ENCODE data around the gene ZMIZ1.
A peak's percentile ranks its signal among the peaks of the same experiment; 100 is the strongest.

Gene ZMIZ1

DNA sequence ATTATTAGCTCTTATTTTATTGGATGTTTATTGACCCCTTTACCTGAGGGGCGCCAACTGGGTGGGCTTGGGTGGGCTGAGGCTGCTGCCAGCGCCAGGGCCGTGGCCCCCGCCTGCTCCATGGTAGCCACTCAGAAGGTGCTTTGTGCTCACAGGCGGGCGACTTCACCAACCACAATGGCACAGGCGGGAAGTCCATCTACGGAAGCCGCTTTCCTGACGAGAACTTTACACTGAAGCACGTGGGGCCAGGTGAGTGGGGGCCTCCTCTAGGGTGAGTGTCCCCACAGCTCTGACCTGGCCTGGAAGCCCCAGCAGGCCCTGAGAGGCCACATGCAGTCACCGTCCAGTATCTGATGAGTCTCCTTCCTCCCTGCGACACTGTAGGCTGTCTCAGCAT is 282.6 kb downstream of the ZMIZ1 start:
- TF ChIP-seq EZH2phosphoT487 (IDR thresholded peaks at IDR 0.05; ENCODE audit: borderline replicate concordance): no peak
- TF ChIP-seq, protein P1, sequence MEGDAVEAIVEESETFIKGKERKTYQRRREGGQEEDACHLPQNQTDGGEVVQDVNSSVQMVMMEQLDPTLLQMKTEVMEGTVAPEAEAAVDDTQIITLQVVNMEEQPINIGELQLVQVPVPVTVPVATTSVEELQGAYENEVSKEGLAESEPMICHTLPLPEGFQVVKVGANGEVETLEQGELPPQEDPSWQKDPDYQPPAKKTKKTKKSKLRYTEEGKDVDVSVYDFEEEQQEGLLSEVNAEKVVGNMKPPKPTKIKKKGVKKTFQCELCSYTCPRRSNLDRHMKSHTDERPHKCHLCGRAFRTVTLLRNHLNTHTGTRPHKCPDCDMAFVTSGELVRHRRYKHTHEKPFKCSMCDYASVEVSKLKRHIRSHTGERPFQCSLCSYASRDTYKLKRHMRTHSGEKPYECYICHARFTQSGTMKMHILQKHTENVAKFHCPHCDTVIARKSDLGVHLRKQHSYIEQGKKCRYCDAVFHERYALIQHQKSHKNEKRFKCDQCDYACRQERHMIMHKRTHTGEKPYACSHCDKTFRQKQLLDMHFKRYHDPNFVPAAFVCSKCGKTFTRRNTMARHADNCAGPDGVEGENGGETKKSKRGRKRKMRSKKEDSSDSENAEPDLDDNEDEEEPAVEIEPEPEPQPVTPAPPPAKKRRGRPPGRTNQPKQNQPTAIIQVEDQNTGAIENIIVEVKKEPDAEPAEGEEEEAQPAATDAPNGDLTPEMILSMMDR (conservative IDR thresholded peaks at IDR 0.05; ENCODE audit: low read length): no peak
- Histone ChIP-seq H3K9ac (ENCODE audit: low read depth, low read length, poor library complexity, severe bottlenecking) (no peak overlapping the region), H3K9me2 (replicated peaks; ENCODE audit: low read depth, low read length) (no peaks in the 10 kb centered on the region), H3F3A (ENCODE audit: low read depth) (no peaks in the 10 kb centered on the region), H3K79me2 (ENCODE audit: insufficient read depth, low read length) (peaks cover 92% of the 10 kb centered on the region), H3K9me3 (ENCODE audit: insufficient read depth, low read depth, low read length) (no peaks in the 10 kb centered on the region), H4K20me1 (ENCODE audit: insufficient read depth, low read length, poor library complexity, severe bottlenecking) (peaks cover 82% of the 10 kb centered on the region), H3K27me3 (ENCODE audit: insufficient read depth, low read length, poor library complexity, severe bottlenecking) (peaks cover 4% of the 10 kb centered on the region), H2AFZ (ENCODE audit: low read length) (no peak overlapping the region), H3K4me2 (ENCODE audit: low read depth, low read length, poor library complexity, severe bottlenecking) (peak overlapping the region; percentile 98), H3K4me3 (ENCODE audit: low read length, poor library complexity, severe bottlenecking) (peak overlapping the region; percentile 28), H3K36me3 (ENCODE audit: insufficient read depth, low read length) (peaks cover 69% of the 10 kb centered on the region), H3K4me1 (ENCODE audit: insufficient read depth, low read length, poor library complexity, severe bottlenecking) (peaks cover 43% of the 10 kb centered on the region)

DNA sequence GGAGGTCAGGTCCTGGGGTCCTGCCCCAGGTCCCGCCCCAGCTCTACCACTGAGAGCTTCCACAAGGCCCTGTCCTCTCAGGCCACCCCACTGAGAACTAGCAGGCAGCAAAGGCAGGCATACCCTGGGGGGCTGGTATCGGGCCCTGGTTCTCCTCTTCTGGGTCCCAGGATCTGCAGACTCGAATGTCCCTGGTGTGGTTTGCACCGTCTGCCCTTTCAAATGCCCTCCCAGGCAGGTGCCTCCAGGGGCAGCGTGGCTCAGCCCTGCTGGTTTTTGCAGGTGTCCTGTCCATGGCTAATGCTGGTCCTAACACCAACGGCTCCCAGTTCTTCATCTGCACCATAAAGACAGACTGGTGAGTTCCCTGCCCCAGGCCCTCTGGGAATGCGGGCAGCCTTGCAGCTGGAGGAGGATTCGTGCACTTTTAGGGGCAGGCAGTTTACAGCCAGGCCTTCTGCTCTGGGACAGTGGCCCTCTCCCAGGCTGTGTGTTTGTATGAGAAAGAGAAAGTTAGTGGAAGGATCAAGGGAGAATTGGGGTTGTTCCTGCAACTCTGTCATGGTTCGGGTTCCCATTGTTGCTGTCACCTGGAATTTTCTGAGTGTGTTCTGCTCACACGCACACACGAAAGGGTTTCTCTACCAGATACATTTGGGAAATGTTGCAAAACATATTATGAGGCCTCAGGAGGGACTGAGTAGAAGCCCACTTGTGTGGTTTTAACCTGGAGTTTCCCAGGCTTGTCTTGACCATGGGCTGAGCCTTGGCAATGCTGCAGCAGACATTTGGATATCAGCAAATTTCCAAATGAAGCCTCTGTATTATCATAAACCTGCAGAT is 283.5 kb downstream of the ZMIZ1 start:
- peaks cover 85% of the 10 kb centered on the region for H3K79me2 ChIP-seq (ENCODE audit: insufficient read depth, low read length)
- peaks cover 70% of the 10 kb centered on the region for H3K36me3 ChIP-seq (ENCODE audit: insufficient read depth, low read length)
- H4K20me1 ChIP-seq (ENCODE audit: insufficient read depth, low read length, poor library complexity, severe bottlenecking): peaks cover 82% of the 10 kb centered on the region
- no peaks in the 10 kb centered on the region for H3K9me2 ChIP-seq (replicated peaks; ENCODE audit: low read depth, low read length)
- H3K4me3 ChIP-seq (ENCODE audit: low read length, poor library complexity, severe bottlenecking): peak overlapping the region; percentile 28
- no peaks in the 10 kb centered on the region for H3K9me3 ChIP-seq (ENCODE audit: insufficient read depth, low read depth, low read length)
- H3K9ac ChIP-seq (ENCODE audit: low read depth, low read length, poor library complexity, severe bottlenecking): no peak overlapping the region
- H3F3A ChIP-seq (ENCODE audit: low read depth): no peaks in the 10 kb centered on the region
- H3K27me3 ChIP-seq (ENCODE audit: insufficient read depth, low read length, poor library complexity, severe bottlenecking): peaks cover 4% of the 10 kb centered on the region
- TF ChIP-seq, protein P1 (conservative IDR thresholded peaks at IDR 0.05; ENCODE audit: low read length): no peak; the same call in 1 of the 2 replicates
- no peak for TF ChIP-seq EZH2phosphoT487 (IDR thresholded peaks at IDR 0.05; ENCODE audit: borderline replicate concordance)
- peak overlapping the region; percentile 43 for H3K4me2 ChIP-seq (ENCODE audit: low read depth, low read length, poor library complexity, severe bottlenecking)
- H3K4me1 ChIP-seq (ENCODE audit: insufficient read depth, low read length, poor library complexity, severe bottlenecking): peaks cover 34% of the 10 kb centered on the region
- no peak overlapping the region for H2AFZ ChIP-seq (ENCODE audit: low read length)

DNA sequence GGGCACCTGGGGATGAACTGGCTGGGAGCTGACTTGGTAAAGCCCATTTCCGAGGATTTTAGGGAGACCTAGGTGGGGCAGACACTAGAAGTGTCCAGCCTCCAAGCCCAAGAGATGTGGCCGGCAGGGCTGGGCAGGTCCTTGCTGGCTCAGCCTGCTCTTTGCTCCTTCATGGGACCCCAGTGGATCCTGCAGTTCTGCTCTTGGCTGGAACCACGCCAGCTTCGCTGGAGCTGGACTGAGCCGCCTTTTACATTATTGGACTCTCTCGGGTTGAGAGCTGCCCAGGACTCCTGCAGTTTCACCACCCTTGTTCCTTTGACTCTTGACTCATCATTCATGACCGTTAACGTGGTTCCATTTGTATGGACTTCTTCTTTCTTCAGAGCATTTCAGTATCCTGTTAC is 284.2 kb downstream of the ZMIZ1 start:
- no peaks in the 10 kb centered on the region for H3F3A ChIP-seq (ENCODE audit: low read depth)
- peaks cover 79% of the 10 kb centered on the region for H4K20me1 ChIP-seq (ENCODE audit: insufficient read depth, low read length, poor library complexity, severe bottlenecking)
- peak overlapping the region; percentile 43 for H3K4me2 ChIP-seq (ENCODE audit: low read depth, low read length, poor library complexity, severe bottlenecking)
- no peak overlapping the region for H3K9ac ChIP-seq (ENCODE audit: low read depth, low read length, poor library complexity, severe bottlenecking)
- no peak overlapping the region for H3K4me3 ChIP-seq (ENCODE audit: low read length, poor library complexity, severe bottlenecking)
- TF ChIP-seq, protein P1 (conservative IDR thresholded peaks at IDR 0.05; ENCODE audit: low read length): no peak
- no peak for TF ChIP-seq EZH2phosphoT487 (IDR thresholded peaks at IDR 0.05; ENCODE audit: borderline replicate concordance)
- H3K9me2 ChIP-seq (replicated peaks; ENCODE audit: low read depth, low read length): no peaks in the 10 kb centered on the region
- no peak overlapping the region for H2AFZ ChIP-seq (ENCODE audit: low read length)
- H3K36me3 ChIP-seq (ENCODE audit: insufficient read depth, low read length): peaks cover 70% of the 10 kb centered on the region
- peaks cover 34% of the 10 kb centered on the region for H3K4me1 ChIP-seq (ENCODE audit: insufficient read depth, low read length, poor library complexity, severe bottlenecking)
- H3K9me3 ChIP-seq (ENCODE audit: insufficient read depth, low read depth, low read length): no peaks in the 10 kb centered on the region
- no peaks in the 10 kb centered on the region for H3K27me3 ChIP-seq (ENCODE audit: insufficient read depth, low read length, poor library complexity, severe bottlenecking)
- peaks cover 78% of the 10 kb centered on the region for H3K79me2 ChIP-seq (ENCODE audit: insufficient read depth, low read length)

Measured in Loucy (cell line).